ENCODE data around the gene IGFALS. TPM values are rescaled to one million over a fixed set of nuclear protein-coding genes. Genes with fewer than 3 reads are reported as not detected.

Gene IGFALS
- 1 to 10 TPM; 1.1 to 4.2 (median 2.4) TPM for polyA plus RNA-seq (ENCODE audit: insufficient read depth in 1 of 5, insufficient read length in 5 of 5, low replicate concordance in 1 of 5)
- long read RNA-seq, donor 1 = 0 reads
- long read RNA-seq, donor 2 = 0 reads
- long read RNA-seq, donor 3 = 0 reads
- long read RNA-seq, donor 4, partial matches to known transcripts = 0 of 1 reads
- long read RNA-seq, donor 4, other reads (novel, unspliced or antisense) = 0 of 1 reads
- long read RNA-seq, donor 5 = 0 reads
- long read RNA-seq, donor 6, partial matches to known transcripts = 0 of 1 reads
- long read RNA-seq, donor 6, other reads (novel, unspliced or antisense) = 0 of 1 reads
- long read RNA-seq, donor 7 = 0 reads
- long read RNA-seq, donor 8 = 0 reads

- no peak for DNase-seq
Measured at GRCh38 chr16:1793578-1794220, at the start of gene IGFALS. TSS of gene IGFALS (minus strand) at chr16:1793705. CDS start at chr16:1793652, 53 bp downstream.

- DNase-seq = no peak
Measured at GRCh38 chr16:1839554-1839953, 46.0 kb upstream of the IGFALS start.

- no peak for DNase-seq
Measured at GRCh38 chr16:1834096-1834495, 40.6 kb upstream of the IGFALS start.

- no peak for DNase-seq
Measured at GRCh38 chr16:1832838-1833454, 39.4 kb upstream of the IGFALS start.

GRCh38 chr16:1831186-1832075 lies 37.9 kb upstream of the IGFALS start:
- no peak for DNase-seq

GRCh38 chr16:1830213-1830612 lies 36.7 kb upstream of the IGFALS start:
- DNase-seq = no peak

- DNase-seq = no peak
Measured at GRCh38 chr16:1828645-1829410, 35.3 kb upstream of the IGFALS start.

- peak; percentile 96 to 97 for DNase-seq
Measured at GRCh38 chr16:1826691-1827573, 33.4 kb upstream of the IGFALS start, which contains the start of the genes FAHD1 and HAGH. TSS of gene FAHD1 (plus strand) at chr16:1827206. CDS start at chr16:1827239, 33 bp downstream. TSS of gene HAGH (minus strand) at chr16:1826825. CDS start at chr16:1826787, 38 bp downstream.

- DNase-seq = peak; percentile 17 to 26
Measured at GRCh38 chr16:1825864-1826690, 32.6 kb upstream of the IGFALS start.

- DNase-seq = no peak
Measured at GRCh38 chr16:1825381-1825863, 31.9 kb upstream of the IGFALS start.

GRCh38 chr16:1823821-1824220 lies 30.3 kb upstream of the IGFALS start:
- peak in 1 of 2 donors; percentile 20 for DNase-seq

- DNase-seq = no peak
Measured at GRCh38 chr16:1822801-1823200, 29.3 kb upstream of the IGFALS start.

GRCh38 chr16:1821861-1822611 lies 28.5 kb upstream of the IGFALS start:
- DNase-seq = no peak

GRCh38 chr16:1820946-1821290 lies 27.4 kb upstream of the IGFALS start:
- no peak for DNase-seq

GRCh38 chr16:1820096-1820945 lies 26.8 kb upstream of the IGFALS start:
- DNase-seq = no peak

- no peak for DNase-seq
Measured at GRCh38 chr16:1819611-1820010, 26.1 kb upstream of the IGFALS start.

Measured in right lung (tissue), 10 donors.